Fibroblast of pulmonary artery (primary cell): ENCODE data around the gene MEAF6.

Experiments
- DNase-seq: peaks from one replicate; pipeline ENCODE4 v3.0.0-alpha.2; 2010; ENCODE audit warnings: low read depth
- H3K4me3 ChIP-seq: replicated peaks from 2 replicates; pipeline ENCODE4 v1.5.1; 2011; ENCODE audit warnings: low read depth, mild to moderate bottlenecking, control low read depth, low read length, moderate library complexity
- CTCF ChIP-seq: IDR thresholded peaks from 2 replicates; pipeline ENCODE4 v1.5.1; 2011; ENCODE audit warnings: mild to moderate bottlenecking, control low read depth, low read length, inconsistent platforms; ENCODE audit errors: missing control alignments

Gene MEAF6

GRCh38 chr1:37558411-37558810 lies 43.8 kb upstream of the MEAF6 start:
- no peak for DNase-seq
- no peak for TF ChIP-seq CTCF
- H3K4me3 ChIP-seq = no peak overlapping the region

GRCh38 chr1:37557402-37557801 lies 42.8 kb upstream of the MEAF6 start:
- peak overlapping the region; percentile 55 for H3K4me3 ChIP-seq
- no peak for DNase-seq
- TF ChIP-seq CTCF = no peak

GRCh38 chr1:37556712-37557196 lies 42.2 kb upstream of the MEAF6 start, which contains the start of gene DNALI1:
Gene DNALI1, plus strand, starts transcription at chr1:37556940. Its CDS starts 55 bp downstream, at chr1:37556995.
- peak within 1 kb of the TSS; percentile 55 for H3K4me3 ChIP-seq
- peak; percentile 93 for DNase-seq
- TF ChIP-seq CTCF = no peak

- no peak for TF ChIP-seq CTCF
- peak within 1 kb of the TSS; percentile 100 for H3K4me3 ChIP-seq
- DNase-seq = peak; percentile 93
Observed at GRCh38 chr1:37553927-37554808, 39.6 kb upstream of the MEAF6 start, which contains the start of gene SNIP1. Gene SNIP1, minus strand, starts transcription at chr1:37554293. Its CDS starts 64 bp downstream, at chr1:37554229.

- no peak for DNase-seq
- no peak for TF ChIP-seq CTCF
- H3K4me3 ChIP-seq = peak overlapping the region; percentile 100
Observed at GRCh38 chr1:37553598-37553926, 39.0 kb upstream of the MEAF6 start.

- no peak for TF ChIP-seq CTCF
Observed at GRCh38 chr1:37549341-37549740, 34.8 kb upstream of the MEAF6 start.

More at GRCh38 chr1:37549341-37549740, 34.8 kb upstream of the MEAF6 start:
- H3K4me3 ChIP-seq = no peak overlapping the region
- DNase-seq = no peak
